Endometrial microvascular endothelial cells (primary cell): ENCODE measurements around the gene RGL2. TPM values are rescaled to one million over a fixed set of nuclear protein-coding genes. Genes with fewer than 3 reads are reported as not detected.
"Not testable (repeated sequence)": the region's sequence is repeated elsewhere in the genome, so short reads cannot be mapped to it uniquely, and the experiment has no call there.

ENCODE experiments used
- in situ Hi-C: cut with HindIII; loops from 2 replicates; pipeline ENCODE4 v1.10.0; 2017; ENCODE audit warnings: low sequenced_read_pairs, low pct_unique_long_range_greater_than_20kb; ENCODE audit errors: inconsistent ontology term
- total RNA-seq: library from RNA; depleted of rRNA; stranded (reverse); fragments of >200 nt; gene quantifications from one replicate; pipeline ENCODE4 v1.2.3, GENCODE V29; 2015; ENCODE audit errors: inconsistent ontology term

The RGL2 gene, protein sequence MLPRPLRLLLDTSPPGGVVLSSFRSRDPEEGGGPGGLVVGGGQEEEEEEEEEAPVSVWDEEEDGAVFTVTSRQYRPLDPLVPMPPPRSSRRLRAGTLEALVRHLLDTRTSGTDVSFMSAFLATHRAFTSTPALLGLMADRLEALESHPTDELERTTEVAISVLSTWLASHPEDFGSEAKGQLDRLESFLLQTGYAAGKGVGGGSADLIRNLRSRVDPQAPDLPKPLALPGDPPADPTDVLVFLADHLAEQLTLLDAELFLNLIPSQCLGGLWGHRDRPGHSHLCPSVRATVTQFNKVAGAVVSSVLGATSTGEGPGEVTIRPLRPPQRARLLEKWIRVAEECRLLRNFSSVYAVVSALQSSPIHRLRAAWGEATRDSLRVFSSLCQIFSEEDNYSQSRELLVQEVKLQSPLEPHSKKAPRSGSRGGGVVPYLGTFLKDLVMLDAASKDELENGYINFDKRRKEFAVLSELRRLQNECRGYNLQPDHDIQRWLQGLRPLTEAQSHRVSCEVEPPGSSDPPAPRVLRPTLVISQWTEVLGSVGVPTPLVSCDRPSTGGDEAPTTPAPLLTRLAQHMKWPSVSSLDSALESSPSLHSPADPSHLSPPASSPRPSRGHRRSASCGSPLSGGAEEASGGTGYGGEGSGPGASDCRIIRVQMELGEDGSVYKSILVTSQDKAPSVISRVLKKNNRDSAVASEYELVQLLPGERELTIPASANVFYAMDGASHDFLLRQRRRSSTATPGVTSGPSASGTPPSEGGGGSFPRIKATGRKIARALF
- 40.3 TPM for total RNA-seq

DNA sequence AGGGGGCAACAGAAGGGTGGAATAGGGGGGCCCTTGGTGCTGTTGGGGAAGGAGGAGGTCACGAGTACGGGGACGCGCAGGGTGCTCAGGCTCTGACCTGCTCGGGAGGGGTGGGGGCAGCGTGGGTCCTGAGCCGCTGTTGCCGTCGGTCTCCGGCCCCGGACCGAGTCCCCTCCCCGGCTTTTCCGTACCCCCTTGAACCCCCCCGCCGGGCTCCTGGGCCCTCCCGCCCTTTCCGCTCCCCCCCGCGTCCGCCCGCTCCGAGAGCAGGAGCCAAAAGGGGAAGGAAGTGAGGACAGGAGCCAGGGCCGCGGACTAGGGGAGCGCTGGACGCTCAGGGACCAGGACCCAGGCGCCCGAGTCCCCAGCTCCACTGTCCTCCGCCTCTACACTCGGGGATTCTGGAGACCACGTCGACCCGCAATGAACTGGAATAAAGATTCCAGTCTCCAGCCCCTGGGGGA lies at the start of gene RGL2:
Gene RGL2 (minus strand): TSS at position 170 of the 464 bp plus-strand sequence. CDS start 332 bp downstream, outside the sequence.
- in situ Hi-C loops, result no loop called here

DNA sequence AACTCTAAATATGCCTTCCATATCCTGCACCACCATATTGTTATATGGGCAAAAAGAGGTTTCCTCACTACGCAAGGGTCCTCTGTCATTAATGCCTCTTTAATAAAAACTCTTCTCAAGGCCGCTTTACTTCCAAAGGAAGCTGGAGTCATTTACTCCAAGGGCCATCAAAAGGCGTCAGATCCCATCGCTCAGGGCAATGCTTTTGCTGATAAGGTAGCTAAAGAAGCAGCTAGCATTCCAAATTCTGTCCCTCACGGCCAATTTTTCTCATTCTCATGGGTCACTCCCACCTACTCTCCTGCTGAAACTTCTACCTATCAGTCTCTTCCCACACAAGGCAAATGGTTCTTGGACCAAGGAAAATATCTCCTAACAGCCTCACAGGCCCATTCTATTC lies 49.1 kb upstream of the RGL2 start:
- in situ Hi-C loops, result no loop called here

DNA sequence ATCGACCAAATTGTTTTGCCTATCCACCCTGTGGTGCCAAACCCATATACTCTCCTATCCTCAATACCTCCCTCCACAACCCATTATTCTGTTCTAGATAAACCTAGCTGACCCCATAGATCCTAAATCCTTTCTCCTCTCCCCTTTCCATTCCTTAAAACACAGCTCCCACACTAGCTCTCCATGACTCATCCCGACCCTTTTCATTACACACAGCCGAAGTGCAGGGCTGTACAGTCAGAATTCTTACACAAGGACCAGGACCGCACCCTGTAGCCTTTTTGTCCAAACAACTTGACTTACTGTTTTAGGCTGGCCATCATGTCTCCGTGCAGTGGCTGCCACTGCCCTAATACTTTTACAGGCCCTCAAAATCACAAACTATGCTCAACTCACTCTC lies 48.2 kb upstream of the RGL2 start:
- in situ Hi-C loops, result not testable (repeated sequence)

DNA sequence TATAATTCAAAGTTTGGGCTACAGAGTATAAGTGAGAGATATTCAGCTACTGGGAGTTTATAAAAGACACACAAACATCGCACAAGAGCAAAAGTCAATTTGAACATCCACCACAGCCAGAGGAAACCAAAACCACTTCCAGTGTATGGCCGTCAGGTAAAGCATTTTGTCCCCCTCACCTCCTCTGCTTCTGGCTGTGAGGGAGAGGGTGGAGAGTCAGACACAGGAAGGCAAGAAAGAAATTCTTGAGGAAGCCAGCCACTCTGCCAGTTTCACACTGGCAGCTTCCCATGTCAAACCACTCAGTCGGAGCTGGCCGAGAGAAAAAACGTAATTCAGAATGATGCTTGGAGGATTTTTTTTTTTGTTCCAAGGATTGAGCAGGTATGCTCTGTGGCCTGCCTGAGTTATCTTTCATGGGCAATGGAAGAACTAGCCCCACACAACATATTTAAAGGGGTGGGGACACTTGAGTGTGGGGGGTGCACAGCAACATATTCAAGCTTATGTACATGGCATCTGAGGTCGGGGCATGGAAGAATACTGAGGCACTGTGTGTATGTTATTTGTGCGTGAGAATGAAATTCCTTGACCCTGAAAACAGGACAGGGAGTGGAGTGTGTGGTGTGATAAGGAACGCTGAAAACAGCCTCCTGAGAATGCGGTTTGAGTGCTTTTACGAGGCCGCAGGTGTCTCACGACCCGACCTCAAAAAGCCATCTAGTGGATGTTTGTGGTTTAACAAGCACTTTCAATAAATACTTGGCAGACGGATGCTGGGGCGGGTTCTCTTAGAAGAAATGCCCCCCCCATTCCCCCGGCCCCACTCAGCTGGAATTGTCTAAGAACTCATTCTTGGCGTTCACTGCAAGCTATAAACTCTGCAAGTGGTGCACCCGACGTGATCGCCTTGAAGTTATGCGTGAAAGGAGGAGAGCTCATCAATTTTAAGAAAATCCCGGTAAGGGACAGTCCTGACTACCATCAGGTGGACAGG lies 46.3 kb upstream of the RGL2 start:
- in situ Hi-C loops, result no loop called here

DNA sequence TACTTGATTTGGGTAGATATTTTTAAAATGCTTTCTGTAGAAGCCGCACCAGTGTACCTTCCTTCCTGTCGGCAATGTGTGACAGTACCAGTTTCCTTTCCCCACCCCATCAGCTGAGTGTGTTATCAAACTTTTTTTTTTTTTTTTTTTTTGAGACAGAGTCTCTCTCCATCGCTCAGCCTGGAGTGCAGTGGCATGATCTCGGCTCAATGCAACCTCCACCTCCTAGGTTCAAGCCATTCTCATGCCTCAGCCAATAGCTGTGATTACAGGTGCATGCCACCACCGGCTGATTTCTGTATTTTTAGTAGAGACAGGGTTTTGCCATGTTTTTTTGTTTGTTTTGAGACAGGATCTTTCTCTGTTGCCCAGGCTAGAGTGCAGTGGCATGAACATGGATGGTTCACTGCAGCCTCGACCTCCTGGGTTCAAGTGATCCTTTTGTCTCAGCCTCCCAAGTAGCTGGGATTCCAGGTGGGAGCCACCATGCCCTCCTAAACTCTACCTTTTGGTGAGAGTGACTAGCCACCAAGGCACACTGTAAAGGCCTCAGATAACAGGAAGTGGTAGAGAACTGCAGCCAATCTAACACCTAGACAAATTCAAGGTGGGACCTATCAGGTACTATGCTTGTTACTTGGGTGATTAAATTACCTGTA lies 45.3 kb upstream of the RGL2 start:
- in situ Hi-C loops, result no loop called here

DNA sequence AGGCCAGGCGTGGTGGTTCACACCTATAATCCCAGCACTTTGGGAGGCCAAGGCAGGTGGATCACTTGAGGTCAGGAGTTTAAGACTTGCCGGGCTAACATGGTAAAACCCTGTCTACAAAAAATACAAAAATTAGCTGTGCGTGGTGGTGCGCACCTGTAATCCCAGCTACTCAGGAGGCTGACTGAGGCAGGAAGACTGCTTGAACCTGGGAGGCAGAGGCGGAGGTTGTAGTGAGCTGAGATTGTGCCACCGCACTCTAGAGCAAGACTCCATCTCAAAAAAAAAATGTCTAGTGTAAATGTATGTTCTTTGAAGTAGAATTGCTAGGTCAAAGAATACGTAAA lies 44.8 kb upstream of the RGL2 start:
- in situ Hi-C loops, result not testable (repeated sequence)

DNA sequence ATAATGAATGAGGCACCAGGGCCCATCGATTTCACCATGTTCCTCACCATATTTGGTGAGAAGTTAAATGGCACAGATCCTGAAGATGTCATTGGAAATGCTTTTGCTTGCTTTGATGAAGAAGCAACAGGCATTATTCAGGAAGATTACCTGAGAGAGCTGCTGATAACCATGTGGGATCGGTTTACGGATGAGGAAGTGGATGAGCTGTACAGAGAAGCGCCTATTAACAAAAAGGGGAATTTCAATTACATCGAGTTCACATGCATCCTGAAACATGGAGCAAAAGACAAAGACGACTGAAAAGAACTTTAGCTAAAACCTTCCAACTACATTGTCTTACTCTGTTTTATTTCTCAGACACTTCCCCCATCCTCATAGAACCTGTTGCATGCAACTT lies 40.5 kb upstream of the RGL2 start:
- in situ Hi-C loops, result no loop called here

DNA sequence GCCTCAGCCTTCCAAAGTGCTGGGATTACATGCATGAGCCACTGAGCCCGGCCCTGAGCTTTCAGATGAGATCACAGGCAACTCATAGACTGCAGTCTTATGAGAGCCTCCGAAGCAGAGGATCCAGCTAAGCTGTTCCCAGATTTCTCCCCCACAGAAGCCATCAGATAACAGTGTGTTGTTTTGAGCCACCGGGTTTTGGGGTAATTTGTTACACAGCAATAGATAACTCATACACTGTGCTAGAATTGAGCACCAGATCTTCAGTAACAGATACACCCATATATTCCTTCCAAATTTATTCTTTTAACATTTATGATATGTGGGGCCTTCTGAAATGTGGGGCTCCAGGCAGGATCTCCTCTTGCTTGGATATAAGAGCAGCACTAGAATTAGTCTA lies 37.8 kb upstream of the RGL2 start:
- in situ Hi-C loops, result no loop called here

DNA sequence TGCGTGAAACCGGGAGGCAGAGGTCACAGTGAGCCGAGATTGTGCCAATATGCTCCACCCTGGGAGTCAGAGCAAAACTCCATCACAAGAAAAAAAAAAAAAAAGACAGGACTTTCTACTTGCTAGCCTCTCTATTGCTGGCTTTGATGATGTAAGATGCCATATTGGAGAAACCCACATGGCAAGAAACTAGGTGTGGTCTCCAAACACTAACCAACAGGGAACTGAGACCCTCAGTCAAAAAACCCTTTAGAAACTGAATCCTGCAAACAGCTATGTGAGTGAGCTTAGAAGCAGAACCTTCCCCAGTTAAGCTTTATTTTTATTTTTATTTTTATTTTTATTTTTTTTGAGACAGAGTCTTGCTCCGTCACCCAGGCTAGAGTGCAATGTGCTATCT lies 37.2 kb upstream of the RGL2 start:
- in situ Hi-C loops, result no loop called here

DNA sequence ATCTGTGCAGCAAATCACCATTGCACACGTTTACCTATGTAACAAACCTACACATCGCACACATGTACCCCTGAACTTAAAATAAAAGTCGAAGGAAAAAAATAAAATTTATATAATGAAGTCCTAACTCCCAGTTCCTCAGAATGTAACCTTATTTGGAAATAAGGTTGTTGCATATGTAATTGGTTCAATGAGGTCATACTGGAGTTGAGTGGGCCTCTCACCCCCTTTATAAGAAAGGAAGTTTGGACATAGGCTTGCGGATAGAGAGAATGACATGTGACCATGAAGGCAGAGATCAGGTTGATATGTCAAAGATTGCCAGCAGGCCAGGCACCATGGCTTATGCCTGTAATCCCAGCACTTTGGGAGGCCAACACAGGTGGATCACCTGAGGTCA lies 34.9 kb upstream of the RGL2 start:
- in situ Hi-C loops, result no loop called here

DNA sequence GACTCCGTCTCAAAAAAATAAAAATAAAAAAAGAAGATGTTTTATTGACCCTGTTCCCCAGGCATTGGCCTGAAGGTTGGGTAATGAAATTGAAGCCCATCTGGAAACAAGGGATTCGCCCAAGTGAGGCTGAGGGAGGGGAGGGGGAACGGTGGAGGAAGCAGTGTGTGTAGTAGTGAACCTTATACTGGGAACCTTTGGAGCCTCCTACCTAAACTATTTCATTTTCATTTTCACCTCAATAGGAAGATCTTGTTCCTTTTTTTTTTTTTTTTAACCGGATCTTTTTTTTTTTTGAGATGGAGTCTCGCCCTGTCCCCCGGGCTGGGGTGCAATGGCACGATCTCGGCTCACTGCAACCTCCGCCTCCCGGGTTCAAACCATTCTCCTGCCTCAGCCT lies 32.0 kb upstream of the RGL2 start:
- in situ Hi-C loops, result no loop called here

DNA sequence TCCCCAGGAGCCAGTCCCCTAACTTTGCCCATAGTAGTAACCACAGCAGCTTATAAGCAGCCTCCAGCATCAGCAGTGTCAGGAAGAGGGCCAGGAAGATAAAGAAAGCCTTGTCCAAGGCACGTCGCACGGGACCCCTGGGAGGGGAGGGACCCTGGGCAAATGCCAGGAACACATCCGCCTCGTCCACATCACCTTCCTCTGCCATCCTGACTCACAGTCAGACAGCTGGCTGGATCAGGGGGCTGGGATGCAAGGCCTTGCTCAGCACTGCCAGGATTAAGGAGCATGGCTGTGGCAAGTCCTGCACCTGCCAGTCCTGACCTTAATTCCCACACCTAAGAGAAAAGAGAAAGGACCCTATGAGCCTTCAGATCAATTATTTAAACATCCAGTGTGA lies 30.3 kb upstream of the RGL2 start:
- in situ Hi-C loops, result no loop called here

DNA sequence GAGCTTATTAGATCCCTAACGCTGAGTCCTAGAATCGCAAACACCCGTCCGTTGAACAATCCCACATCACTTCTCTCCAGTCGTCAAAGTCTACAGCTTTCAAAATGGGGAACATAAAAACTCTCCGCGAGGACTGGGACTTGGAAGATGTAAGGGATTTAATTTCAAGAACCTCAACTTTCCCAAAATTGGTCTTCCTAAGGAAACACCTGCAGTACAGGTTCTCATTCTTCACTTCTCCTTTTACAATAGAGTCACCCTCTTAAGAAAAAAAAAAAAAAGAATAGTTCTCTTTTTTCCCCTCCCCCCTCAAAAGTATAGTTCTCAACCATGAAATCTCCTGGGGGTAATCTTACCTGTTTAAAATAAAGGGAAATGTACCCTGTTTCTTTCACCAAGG lies 25.4 kb upstream of the RGL2 start:
- in situ Hi-C loops, result no loop called here

DNA sequence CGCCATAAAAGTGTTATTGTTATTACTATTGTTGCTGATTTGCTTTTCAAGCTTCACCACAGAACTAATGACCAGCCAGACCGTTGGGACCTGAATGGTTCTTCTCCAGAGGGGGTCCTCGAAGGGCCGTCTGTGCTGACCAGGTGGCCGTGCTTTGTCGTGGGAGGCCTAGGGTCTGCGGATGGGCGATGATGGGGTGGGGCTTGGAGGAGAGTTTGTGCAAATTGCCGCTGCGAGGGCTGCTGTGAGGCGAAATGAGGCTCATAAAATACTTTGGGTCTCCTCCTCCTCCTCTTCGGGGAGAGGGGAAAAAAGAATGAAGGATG lies 24.8 kb upstream of the RGL2 start:
- in situ Hi-C loops, result no loop called here

DNA sequence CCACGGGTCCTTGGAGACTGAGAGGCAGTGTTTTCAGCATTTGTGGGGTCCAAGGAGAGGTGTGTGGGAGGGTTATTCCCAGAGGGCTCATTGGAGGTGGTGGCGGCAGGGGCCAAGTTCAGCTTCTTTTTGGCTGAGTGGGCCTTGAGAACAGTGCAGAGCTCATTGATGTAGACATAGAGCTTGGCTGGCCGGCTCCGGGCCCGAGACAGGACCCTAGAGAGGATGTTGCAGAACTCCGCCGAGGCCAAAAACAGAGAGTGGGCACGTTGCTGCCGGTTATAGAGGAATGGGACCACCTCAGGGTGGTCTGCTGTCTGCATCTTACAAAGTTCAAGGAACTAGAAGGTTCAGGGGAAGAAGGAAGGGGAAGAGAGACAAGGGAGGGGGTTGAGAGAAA lies 22.5 kb upstream of the RGL2 start:
- in situ Hi-C loops, result no loop called here

DNA sequence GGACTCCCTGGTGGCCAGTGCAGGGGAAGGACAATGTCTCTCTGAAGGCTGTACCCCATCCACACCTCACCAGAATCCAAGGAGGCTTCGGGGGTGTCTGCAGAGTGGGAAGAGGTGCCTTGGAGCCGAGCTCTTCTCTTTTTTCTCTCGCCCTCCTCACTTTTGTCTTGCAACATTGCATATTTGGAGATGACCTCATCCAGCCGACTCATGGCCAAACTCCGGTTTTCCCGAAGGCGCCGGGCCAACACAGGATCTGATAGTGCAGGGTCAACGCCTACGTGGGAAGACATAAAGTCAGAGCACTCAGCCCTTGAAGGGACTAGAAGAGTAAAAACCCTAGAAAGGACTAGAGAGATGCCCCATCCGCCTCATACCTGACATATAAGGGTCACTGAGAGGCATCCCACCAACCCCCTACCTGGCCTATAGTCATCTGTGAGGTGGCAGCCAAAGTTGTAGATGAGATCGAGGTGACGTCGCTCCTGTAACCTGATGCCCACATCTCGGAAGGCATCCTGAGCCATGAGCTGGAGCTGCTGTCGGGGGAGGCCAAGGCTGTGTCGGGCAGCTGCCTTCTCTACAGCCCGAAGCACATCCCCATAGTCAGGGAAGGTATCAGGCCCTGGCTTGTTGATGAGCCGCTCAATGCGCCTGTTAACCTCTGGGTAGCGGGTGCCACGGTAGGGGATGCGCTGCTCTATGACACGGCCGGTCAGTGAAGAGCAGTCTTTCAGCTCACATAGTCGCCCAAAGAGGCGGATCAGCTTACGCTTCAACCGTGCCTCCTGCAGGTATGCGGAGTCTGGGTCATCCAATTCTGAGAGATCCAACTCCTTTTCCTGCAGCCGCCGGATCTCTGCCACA lies 21.8 kb upstream of the RGL2 start:
- in situ Hi-C loops, result no loop called here

DNA sequence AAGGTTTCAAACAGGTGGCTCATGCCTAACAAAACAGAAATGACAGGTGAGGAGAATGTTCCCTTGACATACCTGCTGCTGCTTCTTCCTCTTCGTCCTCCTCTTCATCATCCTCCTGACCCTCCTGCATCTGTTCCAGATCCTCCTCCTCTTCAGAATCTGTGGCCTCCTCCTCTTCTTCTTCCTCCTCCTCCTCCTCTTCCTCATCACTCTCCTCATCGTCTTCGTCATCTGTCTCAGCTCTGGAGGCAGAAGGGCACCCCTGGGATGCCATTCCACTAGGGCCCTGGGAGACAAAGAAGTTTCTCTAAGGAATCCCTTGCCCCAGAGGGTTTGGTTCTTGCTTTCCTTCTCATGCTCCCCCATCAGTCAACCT lies 21.2 kb upstream of the RGL2 start:
- in situ Hi-C loops, result no loop called here
